D341Med (cell line): ENCODE measurements around the gene CIB4.

Experiments
- DNase-seq: peaks from one replicate; pipeline ENCODE4 v3.0.0; 2012; ENCODE audit warnings: low spot score

CIB4 gene

GRCh38 chr2:26621469-26622199 is 19.5 kb downstream of the CIB4 start:
- DNase-seq = no peak

- DNase-seq = no peak
Measured at GRCh38 chr2:26620031-26620605, 21.0 kb downstream of the CIB4 start.

- no peak for DNase-seq
Measured at GRCh38 chr2:26619521-26619951, 21.6 kb downstream of the CIB4 start.

- DNase-seq = no peak
Measured at GRCh38 chr2:26619096-26619495, 22.1 kb downstream of the CIB4 start.

GRCh38 chr2:26618611-26619010 is 22.6 kb downstream of the CIB4 start:
- no peak for DNase-seq

- peak; percentile 53 for DNase-seq
Measured at GRCh38 chr2:26617588-26618083, 23.5 kb downstream of the CIB4 start.

GRCh38 chr2:26616706-26617587 is 24.2 kb downstream of the CIB4 start:
- no peak for DNase-seq

GRCh38 chr2:26615860-26616705 is 25.1 kb downstream of the CIB4 start:
- DNase-seq = no peak

GRCh38 chr2:26615336-26615859 is 25.8 kb downstream of the CIB4 start:
- no peak for DNase-seq

- DNase-seq = no peak
Measured at GRCh38 chr2:26614216-26615138, 26.7 kb downstream of the CIB4 start.

GRCh38 chr2:26613241-26614215 is 27.6 kb downstream of the CIB4 start:
- no peak for DNase-seq

GRCh38 chr2:26612522-26613240 is 28.5 kb downstream of the CIB4 start:
- DNase-seq = no peak

- DNase-seq = no peak
Measured at GRCh38 chr2:26612034-26612433, 29.1 kb downstream of the CIB4 start.

GRCh38 chr2:26610504-26611335 is 30.4 kb downstream of the CIB4 start:
- DNase-seq = no peak

- DNase-seq = no peak
Measured at GRCh38 chr2:26609839-26610277, 31.3 kb downstream of the CIB4 start.

- DNase-seq = no peak
Measured at GRCh38 chr2:26609205-26609631, 31.9 kb downstream of the CIB4 start.

GRCh38 chr2:26608557-26608956 is 32.6 kb downstream of the CIB4 start:
- no peak for DNase-seq
